GM23248 (cell line): ENCODE results near the gene PAF1. TPM values are rescaled to one million over a fixed set of nuclear protein-coding genes. Genes with fewer than 3 reads are reported as not detected.

ENCODE experiments used
- DNase-seq: peaks from one replicate; pipeline ENCODE4 v3.0.0-alpha.2; 2015
- H2AFZ ChIP-seq: fragments of 200-600 bp; sonication (generic); 2 replicates; pipeline ENCODE4 v1.6.1; 2016; ENCODE audit warnings: antibody characterized with exemption
- H3F3A ChIP-seq: fragments of 200-600 bp; sonication (generic); 2 replicates; pipeline ENCODE4 v1.6.1; 2016; ENCODE audit warnings: mild to moderate bottlenecking, antibody characterized with exemption, mixed run types; ENCODE audit not compliant: insufficient read depth
- H3K27ac ChIP-seq: fragments of 200-600 bp; sonication (generic); 2 replicates; pipeline ENCODE4 v1.5.1; 2016; ENCODE audit warnings: mild to moderate bottlenecking
- H3K27me3 ChIP-seq: fragments of 200-600 bp; sonication (generic); replicated peaks from 2 replicates; pipeline ENCODE4 v1.6.1; 2016; ENCODE audit warnings: mild to moderate bottlenecking; ENCODE audit not compliant: insufficient read depth
- H3K36me3 ChIP-seq: fragments of 200-600 bp; sonication (generic); 2 replicates; pipeline ENCODE4 v1.6.1; 2016; ENCODE audit warnings: low read depth, mild to moderate bottlenecking
- H3K4me1 ChIP-seq: fragments of 200-600 bp; sonication (generic); 2 replicates; pipeline ENCODE4 v1.6.1; 2016; ENCODE audit warnings: mild to moderate bottlenecking; ENCODE audit not compliant: insufficient read depth
- H3K4me2 ChIP-seq: fragments of 200-600 bp; sonication (generic); one replicate; pipeline ENCODE4 v1.6.1; 2016; ENCODE audit warnings: mild to moderate bottlenecking; ENCODE audit not compliant: unreplicated experiment
- H3K4me3 ChIP-seq: fragments of 200-600 bp; sonication (generic); 2 replicates; pipeline ENCODE4 v1.5.1; 2016; ENCODE audit warnings: mild to moderate bottlenecking
- H3K79me2 ChIP-seq: fragments of 200-600 bp; sonication (generic); 2 replicates; pipeline ENCODE4 v1.6.1; 2016; ENCODE audit warnings: mild to moderate bottlenecking; ENCODE audit not compliant: insufficient read depth
- H3K9ac ChIP-seq: fragments of 200-600 bp; sonication (generic); 2 replicates; pipeline ENCODE4 v1.6.1; 2016; ENCODE audit warnings: mild to moderate bottlenecking
- H3K9me2 ChIP-seq: fragments of 200-600 bp; sonication (generic); 2 replicates; pipeline ENCODE4 v1.6.1; 2016; ENCODE audit warnings: mixed run types, mild to moderate bottlenecking, moderate library complexity; ENCODE audit not compliant: insufficient read depth
- H3K9me3 ChIP-seq: fragments of 200-600 bp; sonication (generic); one replicate; pipeline ENCODE4 v1.6.1; 2017; ENCODE audit warnings: low read depth
- H4K20me1 ChIP-seq: fragments of 200-600 bp; sonication (generic); 2 replicates; pipeline ENCODE4 v1.6.0; 2016; ENCODE audit not compliant: insufficient read depth
- EZH2 ChIP-seq: fragments of 200-600 bp; sonication (generic); IDR thresholded peaks from 2 replicates; pipeline ENCODE4 v1.6.1; 2018; ENCODE audit warnings: antibody characterized with exemption, mild to moderate bottlenecking; ENCODE audit not compliant: insufficient read depth, poor library complexity, severe bottlenecking
- EZH2phosphoT487 ChIP-seq: fragments of 200-600 bp; sonication (generic); IDR thresholded peaks from 2 replicates; pipeline ENCODE4 v1.6.1; 2018; ENCODE audit warnings: antibody characterized with exemption, moderate library complexity, mild to moderate bottlenecking, low read depth; ENCODE audit not compliant: insufficient read depth
- WGBS, 2 experiments: methylation state at CpG; one replicate each; pipeline ENCODE4 v1.1.6; 2015 to 2017; ENCODE audit warnings: low lambda C conversion rate in 2 of 2, low coverage in 1 of 2; ENCODE audit errors: missing lambda C conversion rate in 2 of 2; 5-methylcytosine and 5-hydroxymethylcytosine counted together
- in situ Hi-C: fragments of 300-500 bp; cut with MboI; formaldehyde crosslinking; loops from 2 replicates; pipeline ENCODE4 v1.15.0; 2020
- polyA plus RNA-seq: library from polyadenylated mRNA; unstranded; fragments of >200 nt; fragmentation: Nextera tagmentation; extraction: Ambion mirVana; gene quantifications from 2 replicates; pipeline ENCODE4 v1.2.1, GENCODE V29; 2016
- total RNA-seq: library from RNA; depleted of rRNA; stranded (reverse); fragments of >200 nt; shearing (Covaris generic); gene quantifications from 2 replicates; pipeline ENCODE4 v1.2.3, GENCODE V29; 2014

The PAF1 gene
- total and polyA plus RNA-seq, 2 experiments from 2014 or later: 44.2 to 51.2 TPM

- Histone ChIP-seq H3K9me2 (no peaks in the 10 kb centered on the region), H3K79me2 (peaks cover 14% of the 10 kb centered on the region), H4K20me1 (no peaks in the 10 kb centered on the region), H3F3A (peaks cover 38% of the 10 kb centered on the region), H3K4me1 (peaks cover 27% of the 10 kb centered on the region), H3K27me3 (no peaks in the 10 kb centered on the region), H3K36me3 (0 out of 2 replicates have a peak, but pooled peaks cover 5% of the 10 kb centered on the region), H3K9me3 (no peaks in the 10 kb centered on the region), H3K4me2 (peak overlapping the region; percentile 62), H3K27ac (peak overlapping the region; percentile 98), H2AFZ (no peak overlapping the region), H3K9ac (peak overlapping the region; percentile 84), H3K4me3 (peak overlapping the region; percentile 24)
- 27 to 45% methylated on average over 13 to 16 of the region's 17 CpGs for WGBS, 2 experiments
- in situ Hi-C loops: no loop called here
- TF ChIP-seq EZH2phosphoT487: no peak
- no peak for TF ChIP-seq EZH2
- DNase-seq: peak; percentile 91
These were observed 6.7 kb upstream of the PAF1 start for GRCh38 chr19:39397360-39398296.

GRCh38 chr19:39390451-39390750 is 505 bp downstream of the PAF1 start:
- WGBS, 2 experiments: 1 to 2% methylated on average over 10 of the region's 10 CpGs
- DNase-seq: peak; percentile 75
- Histone ChIP-seq H3K27ac (peak overlapping the region; percentile 92), H3F3A (peaks cover 9% of the 10 kb centered on the region), H3K27me3 (no peaks in the 10 kb centered on the region), H3K36me3 (peaks cover 18% of the 10 kb centered on the region; the same call in 1 of the 2 replicates), H3K9me3 (no peaks in the 10 kb centered on the region), H3K79me2 (peaks cover 48% of the 10 kb centered on the region), H3K9me2 (no peaks in the 10 kb centered on the region), H2AFZ (peak overlapping the region; percentile 79), H3K4me3 (peak overlapping the region; percentile 96), H3K4me1 (peaks cover 12% of the 10 kb centered on the region), H3K9ac (peak overlapping the region; percentile 99), H4K20me1 (no peaks in the 10 kb centered on the region), H3K4me2 (peak overlapping the region; percentile 100)
- TF ChIP-seq EZH2phosphoT487: no peak
- TF ChIP-seq EZH2: no peak
- in situ Hi-C loops: no loop called here

DNA sequence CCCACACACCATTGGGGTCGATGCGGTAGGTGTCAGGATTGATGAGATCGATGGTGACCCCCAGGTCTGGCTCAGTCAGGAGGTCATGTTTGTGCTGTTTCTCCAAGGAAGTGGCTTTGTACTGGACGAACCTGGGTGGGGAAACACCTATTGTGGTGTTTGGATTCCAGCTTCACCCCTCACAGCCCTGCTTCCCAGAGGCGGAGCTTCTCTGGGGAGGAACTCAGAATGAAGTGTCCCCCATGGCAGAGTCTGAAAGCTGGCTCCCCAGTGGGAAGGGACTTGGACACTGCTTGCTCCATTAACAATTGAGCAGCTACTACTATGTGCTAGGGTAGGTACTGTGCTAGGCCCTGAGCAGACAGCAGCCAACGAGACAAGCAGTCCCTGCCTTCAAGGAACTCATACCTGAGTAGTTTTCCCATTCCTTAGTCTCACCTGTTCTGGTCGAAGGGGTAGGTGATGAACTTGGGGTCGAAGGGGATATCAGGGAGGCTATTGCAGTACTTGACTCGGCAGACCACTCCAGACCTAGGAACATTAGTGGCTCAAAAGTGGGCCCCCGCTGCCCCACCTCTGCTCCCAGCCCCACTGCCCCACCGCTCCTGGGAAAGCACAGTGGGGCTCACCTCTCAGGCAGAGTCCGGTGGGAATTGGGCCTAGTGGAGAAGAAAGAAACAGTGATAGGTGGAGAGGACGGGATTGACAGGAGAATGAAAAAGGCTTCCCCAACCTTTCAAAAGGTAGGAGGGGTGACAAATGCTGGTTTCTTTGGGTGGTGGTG is 1.1 kb downstream of the PAF1 start:
- no peaks in the 10 kb centered on the region for H4K20me1 ChIP-seq
- H3K4me1 ChIP-seq: peaks cover 12% of the 10 kb centered on the region
- H3K9me3 ChIP-seq: no peaks in the 10 kb centered on the region
- H3K36me3 ChIP-seq: peaks cover 18% of the 10 kb centered on the region; the same call in 1 of the 2 replicates
- H3K27ac ChIP-seq: peak overlapping the region; percentile 92; the same call in 1 of the 2 replicates
- H3K9me2 ChIP-seq: no peaks in the 10 kb centered on the region
- H3K4me2 ChIP-seq: peak overlapping the region; percentile 100
- 67% methylated on average over 12 to 13 of the region's 13 CpGs for WGBS, 2 experiments
- H3K9ac ChIP-seq: peak overlapping the region; percentile 99
- no peak overlapping the region for H2AFZ ChIP-seq
- peaks cover 48% of the 10 kb centered on the region for H3K79me2 ChIP-seq
- in situ Hi-C loops: no loop called here
- TF ChIP-seq EZH2phosphoT487 (no peak), EZH2 (no peak)
- H3K4me3 ChIP-seq: peak overlapping the region; percentile 96
- H3F3A ChIP-seq: peaks cover 9% of the 10 kb centered on the region
- DNase-seq: no peak
- no peaks in the 10 kb centered on the region for H3K27me3 ChIP-seq

DNA sequence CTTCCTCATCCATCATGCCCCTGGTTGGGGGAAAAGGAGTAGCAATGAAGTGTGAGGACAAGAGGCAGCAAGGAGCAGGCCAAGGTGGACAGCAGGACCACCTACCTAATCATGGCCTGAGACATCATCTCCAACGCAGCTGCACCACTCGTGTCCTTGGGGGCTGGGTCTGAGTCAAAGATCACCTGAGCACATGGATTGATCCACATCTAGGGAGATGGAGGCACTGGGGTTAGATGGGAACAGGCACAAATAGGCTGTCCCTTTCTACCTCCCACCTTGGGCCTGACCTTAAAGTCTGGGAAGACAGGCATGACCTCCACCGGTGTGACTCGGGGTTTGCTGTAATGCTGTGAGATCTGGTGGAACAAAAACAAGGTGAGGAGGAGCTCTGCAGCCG is 2.2 kb downstream of the PAF1 start:
- H3K27me3 ChIP-seq: no peaks in the 10 kb centered on the region
- H3F3A ChIP-seq: peaks cover 9% of the 10 kb centered on the region
- DNase-seq: no peak
- TF ChIP-seq EZH2phosphoT487: no peak
- no peak for TF ChIP-seq EZH2
- H3K4me2 ChIP-seq: no peak overlapping the region
- in situ Hi-C loops: no loop called here
- no peak overlapping the region for H3K27ac ChIP-seq
- H3K9ac ChIP-seq: no peak overlapping the region
- H4K20me1 ChIP-seq: no peaks in the 10 kb centered on the region
- WGBS, 2 experiments: 77 to 91% methylated on average over 5 of the region's 5 CpGs
- no peak overlapping the region for H2AFZ ChIP-seq
- H3K9me2 ChIP-seq: no peaks in the 10 kb centered on the region
- H3K36me3 ChIP-seq: peaks cover 13% of the 10 kb centered on the region; the same call in 1 of the 2 replicates
- peaks cover 12% of the 10 kb centered on the region for H3K4me1 ChIP-seq
- no peaks in the 10 kb centered on the region for H3K9me3 ChIP-seq
- no peak overlapping the region for H3K4me3 ChIP-seq
- H3K79me2 ChIP-seq: peaks cover 43% of the 10 kb centered on the region
